ENCODE measurements around the gene EPC2.

- no peak for TF ChIP-seq POLR2A (IDR thresholded peaks at IDR 0.05)
- TF ChIP-seq, protein P1, sequence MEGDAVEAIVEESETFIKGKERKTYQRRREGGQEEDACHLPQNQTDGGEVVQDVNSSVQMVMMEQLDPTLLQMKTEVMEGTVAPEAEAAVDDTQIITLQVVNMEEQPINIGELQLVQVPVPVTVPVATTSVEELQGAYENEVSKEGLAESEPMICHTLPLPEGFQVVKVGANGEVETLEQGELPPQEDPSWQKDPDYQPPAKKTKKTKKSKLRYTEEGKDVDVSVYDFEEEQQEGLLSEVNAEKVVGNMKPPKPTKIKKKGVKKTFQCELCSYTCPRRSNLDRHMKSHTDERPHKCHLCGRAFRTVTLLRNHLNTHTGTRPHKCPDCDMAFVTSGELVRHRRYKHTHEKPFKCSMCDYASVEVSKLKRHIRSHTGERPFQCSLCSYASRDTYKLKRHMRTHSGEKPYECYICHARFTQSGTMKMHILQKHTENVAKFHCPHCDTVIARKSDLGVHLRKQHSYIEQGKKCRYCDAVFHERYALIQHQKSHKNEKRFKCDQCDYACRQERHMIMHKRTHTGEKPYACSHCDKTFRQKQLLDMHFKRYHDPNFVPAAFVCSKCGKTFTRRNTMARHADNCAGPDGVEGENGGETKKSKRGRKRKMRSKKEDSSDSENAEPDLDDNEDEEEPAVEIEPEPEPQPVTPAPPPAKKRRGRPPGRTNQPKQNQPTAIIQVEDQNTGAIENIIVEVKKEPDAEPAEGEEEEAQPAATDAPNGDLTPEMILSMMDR (IDR thresholded peaks at IDR 0.05) = no peak
These were observed 188.1 kb downstream of the EPC2 start for GRCh38 chr2:148832637-148833036.
